GM21619 (cell line): Measurements from ENCODE around the gene BMPR1B.
A peak's percentile ranks its signal among the peaks of the same experiment; 100 is the strongest.

ENCODE experiments used
- ATAC-seq: cut with Tn5 transposase; IDR thresholded peaks from one replicate; pipeline ENCODE4 v1.9.1; 2021; ENCODE audit not compliant: unreplicated experiment

BMPR1B gene

GRCh38 chr4:94947681-94948108 lies 189.9 kb downstream of the BMPR1B start:
- no peak for ATAC-seq

DNA sequence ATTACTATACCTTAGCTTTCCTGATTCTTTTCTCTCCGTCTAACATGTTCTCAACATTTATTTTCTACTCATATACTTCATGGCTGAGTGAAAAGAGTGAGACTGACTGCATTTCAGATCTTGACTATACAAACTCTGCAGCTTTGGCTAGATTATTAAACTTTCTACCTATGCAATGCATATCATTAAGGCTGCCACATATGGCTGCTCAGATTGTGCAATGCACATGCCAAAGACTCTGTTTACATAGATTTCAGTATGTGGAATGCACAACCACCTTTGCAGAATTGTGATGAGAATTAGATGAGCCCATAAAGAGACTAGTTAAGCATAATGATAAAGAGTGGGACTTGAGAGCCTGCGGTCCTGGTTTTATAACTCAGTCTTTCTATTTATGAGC lies 196.5 kb downstream of the BMPR1B start:
- no peak for ATAC-seq

DNA sequence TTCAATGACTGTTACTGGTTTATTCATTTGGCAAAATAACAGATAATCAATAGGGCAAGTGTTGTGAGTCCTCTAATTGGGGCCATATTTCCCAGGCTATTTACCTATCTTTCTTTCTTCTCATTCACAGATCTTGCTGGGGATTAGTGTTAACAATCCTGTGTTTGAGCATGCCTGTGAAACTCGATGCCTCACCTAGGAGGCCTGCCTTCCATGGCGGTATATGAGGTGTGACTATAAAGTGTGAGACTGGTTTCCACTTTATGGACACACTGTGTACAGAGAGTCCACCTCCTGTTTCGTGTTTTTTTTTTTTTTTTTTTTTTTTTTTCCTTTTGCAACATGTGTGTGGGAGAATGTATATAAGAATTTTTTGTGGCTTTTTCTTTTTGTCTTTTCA lies 199.3 kb downstream of the BMPR1B start:
- no peak for ATAC-seq

- no peak for ATAC-seq
Observed at GRCh38 chr4:94959307-94959706, 201.6 kb downstream of the BMPR1B start.

DNA sequence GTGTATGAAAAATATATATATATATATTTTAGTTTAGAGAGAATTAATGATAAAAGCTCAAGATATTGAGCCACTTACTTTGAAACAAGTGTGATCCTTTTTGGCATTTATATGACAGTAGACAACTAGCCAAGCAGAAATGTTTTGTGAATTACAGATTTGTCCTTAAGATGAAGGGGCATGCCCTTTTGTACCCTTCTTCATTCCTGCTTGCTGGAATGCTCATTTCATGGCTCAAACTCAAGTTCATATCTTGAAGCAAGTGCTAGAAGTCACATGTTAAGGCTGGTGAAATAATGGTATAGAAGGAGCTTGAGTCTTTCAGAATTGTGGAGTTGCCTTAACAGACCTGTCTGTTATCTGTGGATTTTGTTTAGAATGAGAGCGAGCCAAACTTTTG lies 203.0 kb downstream of the BMPR1B start:
- ATAC-seq: no peak

DNA sequence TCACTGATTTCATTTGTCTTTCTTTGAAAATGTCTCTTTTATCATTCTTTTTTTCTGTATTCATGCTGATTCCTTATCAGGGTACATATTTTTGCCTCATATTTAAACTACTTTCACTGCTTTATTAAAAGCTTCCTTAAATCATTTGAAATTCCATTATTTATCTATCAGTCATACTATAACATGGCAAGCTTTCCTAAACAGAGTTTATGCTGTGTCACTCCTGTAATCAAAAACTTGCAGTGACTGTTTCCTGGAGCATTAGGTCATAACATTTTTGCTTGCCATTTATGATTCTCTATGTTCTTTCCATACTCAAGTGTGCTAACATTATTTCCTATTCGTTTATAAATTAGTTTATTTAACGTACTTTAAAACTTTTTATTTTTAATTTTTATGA lies 203.7 kb downstream of the BMPR1B start:
- no peak for ATAC-seq

- ATAC-seq: no peak
Observed at GRCh38 chr4:94962484-94962883, 204.7 kb downstream of the BMPR1B start.

DNA sequence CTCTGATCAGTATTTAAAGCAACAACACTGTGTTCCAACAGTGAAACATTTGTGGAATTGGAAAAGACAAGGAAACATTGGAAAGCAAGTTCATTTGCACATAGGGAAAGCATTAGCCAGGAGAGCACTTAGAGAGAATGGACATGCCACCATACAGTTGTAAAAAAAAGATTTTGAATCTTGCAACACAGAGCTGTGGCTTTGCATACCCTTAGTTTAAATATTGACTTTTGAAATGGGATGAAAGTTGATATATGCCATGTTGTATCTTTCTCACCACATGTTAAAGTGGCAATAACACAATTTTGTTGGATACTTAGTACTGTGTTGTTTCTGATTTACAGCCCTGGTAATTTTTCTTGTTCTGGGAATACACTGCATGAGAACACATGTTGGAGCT lies 208.1 kb downstream of the BMPR1B start:
- no peak for ATAC-seq

GRCh38 chr4:94968493-94968892 lies 210.7 kb downstream of the BMPR1B start:
- ATAC-seq: no peak

- no peak for ATAC-seq
Observed at GRCh38 chr4:94970650-94971049, 212.9 kb downstream of the BMPR1B start.

DNA sequence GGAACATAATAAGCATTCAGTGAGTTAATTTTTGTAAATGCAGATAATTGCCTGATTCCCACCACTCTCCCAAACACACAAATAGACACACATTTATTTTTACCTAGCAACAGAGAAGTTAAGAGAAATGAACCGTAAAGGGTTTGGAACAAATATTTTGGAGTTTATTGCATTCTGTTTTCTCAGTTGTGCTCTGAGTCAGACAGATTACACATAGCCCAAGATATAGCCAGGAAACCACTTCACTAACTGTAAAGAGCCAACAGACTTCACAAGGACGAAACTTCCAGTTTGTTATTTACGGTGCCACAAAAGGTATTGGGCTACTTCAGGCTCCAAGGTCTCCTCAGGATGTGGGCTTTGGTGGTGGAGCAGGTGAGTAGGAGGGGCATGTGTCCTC lies 217.0 kb downstream of the BMPR1B start:
- no peak for ATAC-seq

DNA sequence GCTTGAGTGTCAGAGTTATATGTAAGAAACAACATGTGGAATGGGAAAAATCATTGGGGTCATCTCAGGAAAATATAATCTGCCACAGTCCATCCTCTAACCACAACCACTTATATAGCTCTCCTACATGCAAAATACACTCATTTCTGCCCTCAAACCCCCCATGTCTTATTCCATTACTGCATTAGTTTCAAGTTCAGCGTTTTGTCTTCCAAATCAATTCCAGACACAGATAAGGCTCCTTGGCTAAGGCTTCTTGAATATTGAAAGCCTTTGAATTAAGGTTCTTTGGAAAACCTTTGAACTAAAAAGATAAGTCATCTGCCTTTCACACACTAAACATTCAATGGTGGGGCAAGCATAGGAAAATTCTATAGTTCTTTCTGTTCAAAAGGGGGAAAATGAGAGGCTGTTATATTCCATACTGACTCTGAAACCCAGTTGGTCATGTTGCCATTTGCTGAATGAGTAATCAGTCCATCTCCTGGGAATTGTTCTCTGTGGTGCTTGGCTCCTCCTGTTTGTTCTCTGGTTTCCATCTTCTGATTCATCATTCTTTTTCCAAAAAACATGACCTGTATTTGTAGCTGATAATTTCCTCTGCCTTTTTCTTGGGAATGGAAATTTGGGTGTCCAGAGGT lies 218.7 kb downstream of the BMPR1B start:
- ATAC-seq: no peak

DNA sequence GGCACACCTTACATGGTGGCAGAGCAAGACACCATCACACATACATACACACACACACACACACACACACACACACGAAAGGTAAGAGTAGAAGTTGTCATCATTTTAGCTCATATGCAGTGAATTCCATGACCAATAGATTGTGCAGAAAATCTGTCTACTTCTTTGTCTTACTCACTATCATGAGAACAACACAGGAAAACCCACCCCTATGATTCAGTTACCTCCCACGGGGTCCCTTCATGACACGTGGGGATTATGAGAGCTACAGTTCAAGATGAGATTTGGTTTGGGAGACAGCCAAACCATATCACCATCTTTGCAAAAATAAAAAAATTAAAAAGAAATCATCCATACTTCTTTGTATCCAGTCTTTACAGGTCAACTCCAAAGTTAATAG lies 221.1 kb downstream of the BMPR1B start:
- no peak for ATAC-seq

DNA sequence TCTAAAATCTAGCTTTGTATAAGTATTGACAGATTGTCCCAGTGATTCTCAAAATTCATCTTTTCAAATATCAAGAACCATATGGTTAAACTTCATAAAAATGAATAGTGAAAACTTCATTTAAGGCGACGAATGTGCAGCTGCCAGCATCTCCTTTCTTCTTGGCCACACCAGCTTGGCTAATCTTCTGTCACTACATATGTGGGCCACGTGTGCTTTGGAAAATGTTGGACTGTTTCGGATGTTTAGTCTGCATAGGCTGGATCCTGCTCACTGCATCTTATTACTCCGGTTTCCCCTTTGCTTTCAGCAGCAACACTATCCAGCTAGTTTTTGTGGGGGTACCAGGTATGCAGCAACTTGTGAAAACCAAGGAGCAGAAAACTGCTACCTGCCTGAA lies 221.9 kb downstream of the BMPR1B start:
- ATAC-seq: no peak

DNA sequence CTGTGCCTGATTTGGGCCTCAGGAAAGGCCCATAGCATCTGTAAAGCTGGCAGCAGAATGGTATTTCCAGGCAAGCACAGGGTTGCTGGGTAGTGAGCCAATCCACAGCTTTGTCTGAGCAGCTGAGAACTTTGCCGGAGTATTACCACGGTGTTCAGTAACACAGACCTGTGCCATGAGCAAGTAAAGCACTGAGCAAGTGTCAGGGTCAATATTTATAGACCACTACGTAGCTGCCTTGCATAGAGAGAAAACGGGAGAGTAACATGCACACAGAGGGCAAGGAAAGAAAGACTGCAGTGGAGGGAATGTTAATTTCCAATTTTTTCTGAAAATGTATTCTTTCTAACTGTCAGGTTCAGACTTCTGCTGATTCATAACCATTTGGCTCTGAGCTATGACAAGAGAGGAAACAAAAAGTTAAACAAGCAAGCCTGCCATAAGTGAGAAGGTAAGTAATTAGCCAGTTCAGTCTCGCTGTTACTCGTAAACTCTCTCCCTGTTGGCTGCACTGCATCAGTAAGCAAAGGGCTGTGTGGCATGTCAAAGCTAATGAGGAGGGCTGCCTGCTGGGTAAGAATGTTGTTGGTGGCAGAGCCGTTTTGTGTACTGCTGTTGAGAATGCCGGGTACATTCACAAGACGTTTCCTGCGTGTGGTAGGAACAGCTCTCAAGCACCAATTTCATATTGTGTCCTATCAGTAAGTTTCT lies 238.1 kb downstream of the BMPR1B start:
- ATAC-seq: peak; percentile 62

DNA sequence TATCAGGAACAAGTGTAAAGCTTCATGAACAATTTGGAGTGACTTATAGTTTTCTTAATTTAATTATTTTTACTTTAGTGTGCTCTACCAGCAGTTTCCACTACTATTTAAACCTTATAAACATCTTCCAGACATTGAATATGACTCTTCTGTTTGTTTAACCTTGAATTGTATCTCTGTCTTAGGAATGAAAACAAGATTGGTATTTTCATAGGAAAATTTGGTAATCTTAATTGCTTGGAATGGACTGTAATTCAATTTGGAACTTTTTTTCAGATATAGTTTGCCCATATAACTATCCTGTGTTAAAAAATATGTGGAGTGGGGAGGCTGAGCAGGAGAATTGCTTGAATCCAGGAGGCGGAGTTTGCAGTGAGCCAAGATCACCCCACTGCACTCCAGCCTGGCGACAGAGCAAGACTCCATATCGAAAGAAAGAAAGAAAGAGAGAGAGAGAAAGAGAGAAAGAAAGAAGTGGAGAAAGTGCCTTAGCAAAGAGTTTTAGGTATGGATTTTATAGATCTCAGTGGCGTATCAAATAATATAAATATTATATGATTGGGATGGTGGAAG lies 242.4 kb downstream of the BMPR1B start:
- no peak for ATAC-seq

DNA sequence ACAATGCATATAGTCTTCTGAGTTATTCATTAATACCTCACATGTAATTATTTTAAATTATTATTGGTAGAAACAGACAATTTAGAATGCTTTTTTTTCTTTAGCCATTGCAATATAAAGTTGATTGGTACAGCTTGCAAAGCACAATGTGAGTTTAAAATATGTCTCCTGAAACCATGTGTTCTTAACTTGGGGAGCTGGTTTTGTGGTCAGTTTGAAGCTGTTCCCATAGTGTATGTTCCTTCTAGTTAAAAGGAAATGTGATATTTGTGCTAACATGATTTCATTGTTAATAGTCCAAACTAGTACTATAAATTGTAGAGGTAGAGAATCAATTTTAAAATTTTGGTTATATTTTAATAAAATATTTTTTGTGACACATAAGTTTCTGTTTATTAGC lies 247.2 kb downstream of the BMPR1B start:
- no peak for ATAC-seq

GRCh38 chr4:95007998-95008397 lies 250.2 kb downstream of the BMPR1B start:
- no peak for ATAC-seq

GRCh38 chr4:95013236-95013635 lies 255.5 kb downstream of the BMPR1B start:
- no peak for ATAC-seq

- no peak for ATAC-seq
Observed at GRCh38 chr4:95014068-95014467, 256.3 kb downstream of the BMPR1B start.

- no peak for ATAC-seq
Observed at GRCh38 chr4:95017305-95018064, 259.7 kb downstream of the BMPR1B start.

DNA sequence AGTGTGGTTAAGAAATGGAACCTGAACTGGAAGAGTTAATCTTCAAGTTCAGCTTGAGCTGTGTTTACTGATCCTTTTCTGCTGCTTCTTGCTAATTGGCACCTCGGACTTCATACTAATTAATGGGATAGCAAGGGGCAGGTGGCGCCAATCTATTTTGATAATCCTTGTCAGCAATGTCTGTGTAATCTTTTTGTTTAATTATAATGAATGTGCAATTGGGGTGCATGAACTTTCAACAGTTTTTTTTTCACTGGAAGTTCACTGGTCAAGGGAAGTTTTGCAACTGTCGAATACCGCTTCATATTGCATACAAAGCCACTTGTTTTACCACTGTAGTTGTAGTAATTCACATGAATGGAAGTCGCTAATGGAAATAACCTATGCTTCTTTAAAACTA lies 261.0 kb downstream of the BMPR1B start:
- no peak for ATAC-seq
